ENCODE data around the gene NAV3. TPM values are rescaled to one million over a fixed set of nuclear protein-coding genes. Genes with fewer than 3 reads are reported as not detected.

Gene NAV3
- total RNA-seq, 1 donor from 2014 or later, result not detected

DNA sequence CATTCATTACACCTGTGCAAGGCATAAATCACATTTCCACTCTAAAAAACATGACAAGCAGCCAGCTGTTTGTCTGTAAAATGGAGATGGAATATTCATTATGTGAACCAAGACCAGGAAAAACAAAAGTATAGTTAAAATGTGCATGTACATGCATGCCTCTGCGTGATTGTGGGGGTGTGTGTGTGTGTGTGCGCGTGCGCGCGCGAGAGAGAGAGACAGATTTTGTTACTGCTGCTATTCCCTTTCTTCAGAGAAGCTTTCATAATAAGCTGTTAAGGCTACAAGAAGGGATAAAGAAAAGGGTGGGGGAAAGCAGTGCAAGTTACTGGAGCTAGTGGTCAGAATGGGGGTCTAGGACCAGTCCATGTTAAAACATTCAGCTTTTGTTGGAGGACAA is 430.3 kb downstream of the NAV3 start:
- no peak for DNase-seq (ENCODE audit: low spot score)
- Mint-ChIP-seq H3K27ac (no peak overlapping the region), H3K27me3 (ENCODE audit: low read depth) (no peaks in the 10 kb centered on the region), H3K4me3 (ENCODE audit: low read depth) (no peak overlapping the region), H3K4me1 (ENCODE audit: low read depth) (no peaks in the 10 kb centered on the region), H3K9me3 (peaks cover 9% of the 10 kb centered on the region), H3K36me3 (ENCODE audit: low read depth) (no peaks in the 10 kb centered on the region)
- intact Hi-C loops (cut with micrococcal nuclease), result no loop called here

DNA sequence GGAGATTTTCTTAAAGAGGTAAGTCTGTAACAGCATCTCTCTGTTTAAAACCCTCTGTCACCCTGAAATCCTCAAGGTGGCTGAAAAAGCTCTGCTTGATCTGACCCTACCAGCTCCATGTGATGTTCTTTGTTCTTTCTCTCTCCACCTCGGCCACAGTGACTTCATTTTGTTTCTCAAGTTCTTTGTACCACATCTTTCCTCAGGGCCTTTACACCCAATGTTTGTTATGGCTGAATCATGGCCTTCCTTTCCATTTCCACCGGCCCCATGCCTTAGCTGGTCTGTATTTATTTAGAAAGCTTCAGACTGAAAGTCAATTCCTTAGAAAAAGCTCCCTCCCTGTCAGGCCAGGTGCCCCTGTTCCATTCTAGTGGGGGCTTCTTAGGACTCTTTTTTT is 431.2 kb downstream of the NAV3 start:
- Mint-ChIP-seq H3K27ac (no peak overlapping the region), H3K4me1 (ENCODE audit: low read depth) (no peaks in the 10 kb centered on the region), H3K9me3 (peaks cover 4% of the 10 kb centered on the region), H3K27me3 (ENCODE audit: low read depth) (no peaks in the 10 kb centered on the region), H3K4me3 (ENCODE audit: low read depth) (no peak overlapping the region), H3K36me3 (ENCODE audit: low read depth) (no peaks in the 10 kb centered on the region)
- intact Hi-C loops (cut with micrococcal nuclease), result no loop called here
- DNase-seq (ENCODE audit: low spot score), result no peak
